Esophagus muscularis mucosa (tissue), 4 donors: ENCODE measurements around the gene KCNQ5.

Experiments used
- EP300 ChIP-seq: sonication (generic); formaldehyde crosslinking; IDR thresholded peaks from one replicate; pipeline ENCODE4 v1.6.1; 2017; ENCODE audit warnings: antibody characterized with exemption
- POLR2A ChIP-seq: fragments of 450-650 bp; IDR thresholded peaks from one replicate; pipeline ENCODE4 v1.6.1; 2017; ENCODE audit warnings: antibody characterized with exemption, moderate library complexity, mild to moderate bottlenecking, low read depth
- POLR2AphosphoS5 ChIP-seq, 2 donors: sonication (generic); formaldehyde crosslinking; IDR thresholded peaks; one replicate each; pipeline ENCODE4 v1.6.1; 2017; ENCODE audit warnings: antibody characterized with exemption in 2 of 2
- TF ChIP-seq, protein P1 (sequence below), 3 experiments: fragments of 200-600 bp in 2 of 3; fragments of 450-650 bp in 1 of 3; sonication (generic) in 2 of 3; IDR thresholded peaks; one replicate each; pipeline ENCODE4 v1.5.1; 2017 to 2019; ENCODE audit warnings: antibody characterized with exemption in 3 of 3, mild to moderate bottlenecking in 2 of 3, moderate library complexity in 1 of 3

GRCh38 chr6:72703093-72703492, 81.2 kb downstream of the KCNQ5 start:
- TF ChIP-seq, protein P1, sequence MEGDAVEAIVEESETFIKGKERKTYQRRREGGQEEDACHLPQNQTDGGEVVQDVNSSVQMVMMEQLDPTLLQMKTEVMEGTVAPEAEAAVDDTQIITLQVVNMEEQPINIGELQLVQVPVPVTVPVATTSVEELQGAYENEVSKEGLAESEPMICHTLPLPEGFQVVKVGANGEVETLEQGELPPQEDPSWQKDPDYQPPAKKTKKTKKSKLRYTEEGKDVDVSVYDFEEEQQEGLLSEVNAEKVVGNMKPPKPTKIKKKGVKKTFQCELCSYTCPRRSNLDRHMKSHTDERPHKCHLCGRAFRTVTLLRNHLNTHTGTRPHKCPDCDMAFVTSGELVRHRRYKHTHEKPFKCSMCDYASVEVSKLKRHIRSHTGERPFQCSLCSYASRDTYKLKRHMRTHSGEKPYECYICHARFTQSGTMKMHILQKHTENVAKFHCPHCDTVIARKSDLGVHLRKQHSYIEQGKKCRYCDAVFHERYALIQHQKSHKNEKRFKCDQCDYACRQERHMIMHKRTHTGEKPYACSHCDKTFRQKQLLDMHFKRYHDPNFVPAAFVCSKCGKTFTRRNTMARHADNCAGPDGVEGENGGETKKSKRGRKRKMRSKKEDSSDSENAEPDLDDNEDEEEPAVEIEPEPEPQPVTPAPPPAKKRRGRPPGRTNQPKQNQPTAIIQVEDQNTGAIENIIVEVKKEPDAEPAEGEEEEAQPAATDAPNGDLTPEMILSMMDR (IDR thresholded peaks at IDR 0.05) = no peak
- TF ChIP-seq POLR2A (no peak), POLR2AphosphoS5 (IDR thresholded peaks at IDR 0.05) (no peak), EP300 (no peak)
